ENCODE results near the gene MSL3B.

Gene MSL3B

DNA sequence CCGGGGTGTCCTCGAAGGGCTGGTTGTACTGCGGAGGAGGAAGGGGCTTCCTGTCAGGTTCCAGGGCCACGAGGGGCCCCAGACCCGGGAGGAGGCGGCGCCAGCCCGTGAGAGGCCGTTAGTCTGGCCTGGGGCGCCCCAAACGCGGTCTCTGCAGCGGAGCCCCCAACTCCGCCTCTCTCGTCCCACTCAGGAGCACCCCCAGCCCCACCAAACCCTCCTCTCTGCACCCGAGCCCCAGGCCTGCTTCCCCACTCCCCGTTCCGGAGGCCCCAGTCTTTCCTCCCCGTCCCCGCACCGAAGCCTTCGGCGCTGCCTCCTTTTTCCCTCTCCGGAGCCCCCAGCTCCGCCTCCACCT is 14.3 kb downstream of the MSL3B start:
- TF ChIP-seq, protein P1, sequence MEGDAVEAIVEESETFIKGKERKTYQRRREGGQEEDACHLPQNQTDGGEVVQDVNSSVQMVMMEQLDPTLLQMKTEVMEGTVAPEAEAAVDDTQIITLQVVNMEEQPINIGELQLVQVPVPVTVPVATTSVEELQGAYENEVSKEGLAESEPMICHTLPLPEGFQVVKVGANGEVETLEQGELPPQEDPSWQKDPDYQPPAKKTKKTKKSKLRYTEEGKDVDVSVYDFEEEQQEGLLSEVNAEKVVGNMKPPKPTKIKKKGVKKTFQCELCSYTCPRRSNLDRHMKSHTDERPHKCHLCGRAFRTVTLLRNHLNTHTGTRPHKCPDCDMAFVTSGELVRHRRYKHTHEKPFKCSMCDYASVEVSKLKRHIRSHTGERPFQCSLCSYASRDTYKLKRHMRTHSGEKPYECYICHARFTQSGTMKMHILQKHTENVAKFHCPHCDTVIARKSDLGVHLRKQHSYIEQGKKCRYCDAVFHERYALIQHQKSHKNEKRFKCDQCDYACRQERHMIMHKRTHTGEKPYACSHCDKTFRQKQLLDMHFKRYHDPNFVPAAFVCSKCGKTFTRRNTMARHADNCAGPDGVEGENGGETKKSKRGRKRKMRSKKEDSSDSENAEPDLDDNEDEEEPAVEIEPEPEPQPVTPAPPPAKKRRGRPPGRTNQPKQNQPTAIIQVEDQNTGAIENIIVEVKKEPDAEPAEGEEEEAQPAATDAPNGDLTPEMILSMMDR (IDR thresholded peaks at IDR 0.05; ENCODE audit: borderline replicate concordance, insufficient read depth, low read depth, low read length), result no peak
- peak overlapping the region; percentile 67 for H3K4me3 ChIP-seq (ENCODE audit: low read depth, low read length)

DNA sequence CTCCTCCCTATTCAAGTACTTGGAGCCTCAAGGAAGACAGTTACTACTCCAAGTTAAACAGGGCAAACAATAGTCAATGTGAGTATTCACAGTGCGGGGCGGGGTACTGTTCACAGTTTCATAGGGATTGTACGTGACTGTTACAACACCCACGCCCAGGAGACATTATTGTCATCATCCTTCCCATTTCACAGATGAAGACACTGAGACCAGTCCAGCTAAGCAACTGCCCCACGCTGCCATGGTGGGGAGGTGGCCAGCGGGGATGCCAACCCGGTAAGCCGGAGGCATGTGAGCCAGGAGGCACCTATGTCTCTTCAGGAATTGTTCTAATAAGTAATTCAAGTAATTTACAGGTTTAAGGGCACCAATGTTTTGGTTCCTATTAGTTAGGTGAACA is 14.8 kb downstream of the MSL3B start:
- H3K4me3 ChIP-seq (ENCODE audit: low read depth, low read length), result peak overlapping the region; percentile 67
- TF ChIP-seq, protein P1 (IDR thresholded peaks at IDR 0.05; ENCODE audit: borderline replicate concordance, insufficient read depth, low read depth, low read length), result no peak

DNA sequence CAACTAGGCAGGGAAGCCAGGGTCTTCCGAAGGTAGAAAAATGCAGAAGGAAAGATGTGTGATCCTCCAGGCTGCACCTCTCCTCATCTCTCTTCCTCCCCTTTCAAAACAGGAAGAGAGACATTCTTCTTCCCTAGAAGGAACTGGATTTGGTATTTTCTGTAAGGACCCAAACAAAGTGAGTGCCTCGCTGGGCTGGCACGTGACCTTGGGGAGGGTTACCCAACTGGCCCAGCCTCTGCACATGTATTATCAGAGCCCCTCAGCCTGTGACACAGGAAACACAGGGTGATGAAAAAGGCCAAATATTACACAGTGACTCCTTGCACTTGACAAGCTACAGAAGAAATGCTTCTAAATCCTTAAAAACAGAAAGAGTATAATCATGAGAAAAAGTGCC is 16.1 kb downstream of the MSL3B start:
- TF ChIP-seq, protein P1 (IDR thresholded peaks at IDR 0.05; ENCODE audit: borderline replicate concordance, insufficient read depth, low read depth, low read length), result no peak

DNA sequence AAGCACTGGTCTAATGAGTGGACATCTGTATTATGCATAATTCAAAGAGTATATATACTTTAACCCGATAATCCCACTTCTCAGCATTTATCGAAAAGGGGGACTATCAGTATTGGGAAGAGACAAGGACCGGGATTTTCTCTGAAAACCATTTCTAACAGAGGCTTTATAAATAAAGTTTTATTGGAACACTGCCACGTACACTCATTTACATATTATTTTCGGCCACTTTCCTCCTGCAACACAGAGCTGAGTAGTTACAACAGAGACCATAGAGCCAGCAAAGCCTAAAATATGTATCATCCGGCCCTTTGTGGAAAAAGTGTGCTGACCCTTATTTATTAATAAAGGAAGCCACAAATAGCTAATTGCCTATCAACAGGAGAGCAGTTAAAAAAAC is 17.0 kb downstream of the MSL3B start:
- TF ChIP-seq, protein P1 (IDR thresholded peaks at IDR 0.05; ENCODE audit: borderline replicate concordance, insufficient read depth, low read depth, low read length), result no peak
- no peak overlapping the region for H3K4me3 ChIP-seq (ENCODE audit: low read depth, low read length)

More for the DNA sequence above, 16.1 kb downstream of the MSL3B start:
- H3K4me3 ChIP-seq (ENCODE audit: low read depth, low read length), result no peak overlapping the region

DNA sequence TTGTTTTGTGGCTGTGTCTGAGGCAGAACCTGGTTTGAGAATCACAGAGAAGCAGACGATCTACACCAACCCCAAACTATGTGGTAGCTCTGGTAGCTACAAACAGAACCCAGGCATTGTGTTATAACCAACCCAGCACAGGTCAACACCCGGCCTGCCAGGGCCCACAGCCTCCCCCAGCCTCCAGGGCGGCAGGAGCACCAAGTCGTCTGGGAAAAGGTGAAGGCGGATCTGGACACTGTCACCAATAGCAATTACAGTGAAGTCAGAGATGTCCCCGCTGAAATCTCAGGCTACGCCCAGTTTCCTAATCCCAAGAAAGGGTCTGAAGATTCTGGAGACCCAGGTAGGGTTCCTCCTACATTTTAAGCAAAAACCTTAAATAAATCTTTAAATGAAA is 17.4 kb downstream of the MSL3B start:
- no peak overlapping the region for H3K4me3 ChIP-seq (ENCODE audit: low read depth, low read length)
- TF ChIP-seq, protein P1 (IDR thresholded peaks at IDR 0.05; ENCODE audit: borderline replicate concordance, insufficient read depth, low read depth, low read length), result no peak

DNA sequence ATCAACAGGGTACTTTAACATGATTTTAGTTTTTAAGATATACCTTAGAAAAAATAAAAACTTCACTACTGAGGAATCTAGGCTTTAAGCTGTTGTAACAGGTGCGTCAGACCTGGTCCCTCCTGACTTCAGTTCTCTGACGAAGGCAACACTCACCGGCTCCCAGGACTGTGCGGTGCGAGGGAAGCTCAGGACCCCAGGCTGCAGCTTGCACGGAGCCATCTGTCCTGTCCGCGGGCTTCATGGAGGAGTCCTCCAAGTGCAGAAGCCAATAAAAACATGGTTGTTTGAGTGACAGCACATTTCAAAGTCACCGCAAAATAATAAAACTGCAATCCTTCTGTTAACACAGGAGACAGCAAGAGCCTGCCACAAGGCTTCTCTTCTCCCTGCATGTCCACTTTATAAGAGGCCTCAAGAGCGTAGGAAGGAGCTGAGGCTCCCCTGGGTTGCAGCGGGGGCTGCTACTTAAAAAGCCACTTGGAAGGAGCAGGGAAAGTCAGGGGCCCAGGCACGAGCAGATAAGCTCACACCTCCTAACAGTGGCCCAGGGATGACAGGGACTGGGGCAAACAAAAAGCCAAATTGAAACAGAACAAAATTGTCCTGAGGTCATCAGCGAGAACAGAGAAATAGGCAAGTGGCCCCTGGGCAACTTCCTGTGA is 18.4 kb downstream of the MSL3B start:
- TF ChIP-seq, protein P1 (IDR thresholded peaks at IDR 0.05; ENCODE audit: borderline replicate concordance, insufficient read depth, low read depth, low read length), result no peak
- H3K4me3 ChIP-seq (ENCODE audit: low read depth, low read length), result no peak overlapping the region

DNA sequence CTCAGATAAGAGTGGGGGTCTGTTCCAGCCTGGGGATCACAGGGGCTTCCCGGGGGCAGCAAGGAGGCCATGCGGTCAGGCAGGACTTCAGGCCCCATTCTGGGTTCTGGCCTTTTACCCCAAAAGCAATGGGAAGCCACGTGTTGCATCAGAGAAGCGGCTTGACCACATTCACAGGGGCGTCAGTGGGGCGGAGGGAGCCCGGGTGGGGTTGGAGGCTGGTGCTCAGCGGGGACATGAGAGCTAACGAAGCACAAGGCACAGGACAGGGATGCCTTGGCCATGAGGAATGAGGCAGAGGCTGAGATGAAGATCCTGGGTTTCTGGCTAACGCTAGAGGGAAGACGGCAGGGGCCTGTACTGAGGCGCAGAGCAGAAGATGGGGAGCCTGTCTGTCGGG is 19.9 kb downstream of the MSL3B start:
- TF ChIP-seq, protein P1 (IDR thresholded peaks at IDR 0.05; ENCODE audit: borderline replicate concordance, insufficient read depth, low read depth, low read length), result no peak
- H3K4me3 ChIP-seq (ENCODE audit: low read depth, low read length), result no peak overlapping the region

All from GM12875 (cell line).